ENCODE measurements around the gene NOTCH4.
"Not testable (repeated sequence)": the region's sequence is repeated elsewhere in the genome, so short reads cannot be mapped to it uniquely, and the experiment has no call there.

NOTCH4 gene

GRCh38 chr6:32189069-32189741 is 34.7 kb downstream of the NOTCH4 start:
- Histone ChIP-seq H3K27me3 (ENCODE audit: control insufficient read depth in 2 of 2, insufficient read depth in 2 of 2, low read length in 2 of 2) (no peaks in the 10 kb centered on the region), H3K9me3 (ENCODE audit: control insufficient read depth in 2 of 2, low read length in 2 of 2) (no peaks in the 10 kb centered on the region), H3K27ac (ENCODE audit: low read depth in 2 of 2, low read length in 2 of 2) (peak overlapping the region; percentile 91 to 95), H3K4me1 (ENCODE audit: control insufficient read depth in 2 of 2, insufficient read depth in 2 of 2, low read length in 2 of 2) (peaks cover 35 to 36% of the 10 kb centered on the region in 2 donors), H3K4me3 (ENCODE audit: low read length in 2 of 2) (peak overlapping the region; percentile 76 to 87), H3K36me3 (ENCODE audit: control insufficient read depth in 2 of 2, insufficient read depth in 2 of 2, low read length in 2 of 2) (peaks cover 3 to 17% of the 10 kb centered on the region in 2 donors), H3K9ac (ENCODE audit: low read depth in 1 of 2, low read length in 2 of 2) (peak overlapping the region; percentile 76 to 81)

DNA sequence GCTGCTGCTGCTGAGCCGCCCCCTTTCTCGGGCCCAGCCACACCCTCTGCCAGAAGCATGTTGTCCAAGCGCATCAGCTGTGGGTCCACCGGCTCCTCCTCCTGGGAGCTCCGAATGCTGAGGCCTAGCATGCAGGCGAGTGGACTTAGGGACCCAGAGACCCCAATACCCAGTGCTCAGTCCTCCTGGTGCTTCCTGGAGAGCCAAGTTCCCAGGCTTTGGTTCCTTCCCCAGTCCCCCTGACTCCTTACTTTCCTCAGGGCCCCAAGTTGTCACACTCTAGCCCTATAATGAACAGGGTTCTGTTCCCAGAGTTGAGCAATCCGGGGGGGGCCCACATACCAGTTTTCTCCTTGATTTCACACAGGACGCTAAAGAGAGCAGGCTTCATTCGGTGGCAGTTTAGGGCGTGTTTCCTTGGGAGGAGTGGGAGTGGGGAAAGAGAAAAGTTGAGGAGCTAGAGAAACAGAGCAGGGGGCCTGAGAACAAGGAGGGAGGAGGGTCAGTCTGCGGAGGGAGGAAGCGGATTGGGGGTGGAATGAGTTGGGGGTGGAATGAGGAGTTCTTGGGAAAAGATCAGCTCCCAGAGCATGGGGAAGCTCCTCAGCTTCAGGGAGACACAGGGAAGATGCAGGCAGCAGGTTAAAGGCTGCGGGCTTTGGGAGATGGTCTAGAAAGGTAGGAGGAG is 35.3 kb downstream of the NOTCH4 start:
- Histone ChIP-seq H3K27me3 (ENCODE audit: control insufficient read depth in 2 of 2, insufficient read depth in 2 of 2, low read length in 2 of 2) (no peaks in the 10 kb centered on the region), H3K4me3 (ENCODE audit: low read length in 2 of 2) (peak overlapping the region; percentile 76 to 87), H3K9me3 (ENCODE audit: control insufficient read depth in 2 of 2, low read length in 2 of 2) (no peaks in the 10 kb centered on the region), H3K4me1 (ENCODE audit: control insufficient read depth in 2 of 2, insufficient read depth in 2 of 2, low read length in 2 of 2) (peaks cover 35 to 36% of the 10 kb centered on the region in 2 donors), H3K27ac (ENCODE audit: low read depth in 2 of 2, low read length in 2 of 2) (peak overlapping the region; percentile 91 to 95), H3K9ac (ENCODE audit: low read depth in 1 of 2, low read length in 2 of 2) (peak overlapping the region; percentile 76 to 81), H3K36me3 (ENCODE audit: control insufficient read depth in 2 of 2, insufficient read depth in 2 of 2, low read length in 2 of 2) (peaks cover 5 to 24% of the 10 kb centered on the region in 2 donors)

- not testable (repeated sequence) for H3K9me3 ChIP-seq (ENCODE audit: control insufficient read depth in 2 of 2, low read length in 2 of 2); H3K4me3 ChIP-seq (ENCODE audit: low read length in 2 of 2); H3K27me3 ChIP-seq (ENCODE audit: control insufficient read depth in 2 of 2, insufficient read depth in 2 of 2, low read length in 2 of 2); H3K9ac ChIP-seq (ENCODE audit: low read depth in 1 of 2, low read length in 2 of 2)
- Histone ChIP-seq H3K4me1 (ENCODE audit: control insufficient read depth in 2 of 2, insufficient read depth in 2 of 2, low read length in 2 of 2) (peaks cover 33% of the 10 kb centered on the region in 2 donors), H3K36me3 (ENCODE audit: control insufficient read depth in 2 of 2, insufficient read depth in 2 of 2, low read length in 2 of 2) (peaks cover 12 to 27% of the 10 kb centered on the region in 2 donors), H3K27ac (ENCODE audit: low read depth in 2 of 2, low read length in 2 of 2) (peak overlapping the region in 1 of 2 donors; percentile 95)
Observed at GRCh38 chr6:32187725-32188380, 36.0 kb downstream of the NOTCH4 start.

GRCh38 chr6:32187009-32187709 is 36.7 kb downstream of the NOTCH4 start:
- Histone ChIP-seq H3K27ac (ENCODE audit: low read depth in 2 of 2, low read length in 2 of 2) (peak overlapping the region in 1 of 2 donors; percentile 43), H3K4me1 (ENCODE audit: control insufficient read depth in 2 of 2, insufficient read depth in 2 of 2, low read length in 2 of 2) (peaks cover 27 to 28% of the 10 kb centered on the region in 2 donors), H3K9me3 (ENCODE audit: control insufficient read depth in 2 of 2, low read length in 2 of 2) (no peaks in the 10 kb centered on the region), H3K27me3 (ENCODE audit: control insufficient read depth in 2 of 2, insufficient read depth in 2 of 2, low read length in 2 of 2) (no peaks in the 10 kb centered on the region), H3K4me3 (ENCODE audit: low read length in 2 of 2) (no peak overlapping the region), H3K9ac (ENCODE audit: low read depth in 1 of 2, low read length in 2 of 2) (no peak overlapping the region), H3K36me3 (ENCODE audit: control insufficient read depth in 2 of 2, insufficient read depth in 2 of 2, low read length in 2 of 2) (peaks cover 12 to 34% of the 10 kb centered on the region in 2 donors)

DNA sequence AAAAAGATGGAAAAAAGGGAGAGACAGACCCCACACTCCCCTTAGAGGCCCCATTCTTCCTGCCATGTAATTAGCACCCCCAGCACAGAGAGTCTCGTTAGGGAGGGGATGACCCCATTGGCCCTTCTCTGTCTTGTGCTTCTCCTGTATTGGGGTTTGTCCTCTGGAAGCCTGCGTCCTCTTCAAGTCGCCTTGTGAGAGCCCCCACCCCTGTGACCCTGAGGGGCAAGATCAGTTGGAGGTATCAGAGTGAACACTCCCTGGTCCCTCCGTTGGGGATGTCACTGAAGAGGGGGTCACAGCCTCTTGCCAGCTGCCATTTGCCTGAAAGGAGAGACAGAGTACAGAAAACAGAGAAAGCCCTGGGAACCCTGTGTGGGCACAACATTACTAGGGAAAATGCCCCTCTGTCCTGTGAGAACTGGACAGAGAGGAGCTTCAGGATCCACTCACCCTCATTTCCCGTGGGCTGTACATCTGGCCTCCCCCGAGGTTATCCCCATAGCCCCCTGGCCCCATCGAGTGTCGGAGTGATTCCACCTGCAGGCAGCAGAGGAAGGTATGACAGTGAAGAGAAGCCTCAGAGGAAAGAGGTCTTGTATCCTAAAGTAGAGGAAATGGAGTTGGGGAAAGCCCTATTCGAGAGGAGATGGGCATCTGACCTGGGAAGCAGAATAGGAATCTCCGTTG is 37.6 kb downstream of the NOTCH4 start:
- H3K4me1 ChIP-seq (ENCODE audit: control insufficient read depth in 2 of 2, insufficient read depth in 2 of 2, low read length in 2 of 2) = peaks cover 23 to 25% of the 10 kb centered on the region in 2 donors
- not testable (repeated sequence) for H3K9ac ChIP-seq (ENCODE audit: low read depth in 1 of 2, low read length in 2 of 2); H3K9me3 ChIP-seq (ENCODE audit: control insufficient read depth in 2 of 2, low read length in 2 of 2); H3K4me3 ChIP-seq (ENCODE audit: low read length in 2 of 2); H3K27me3 ChIP-seq (ENCODE audit: control insufficient read depth in 2 of 2, insufficient read depth in 2 of 2, low read length in 2 of 2)
- peaks cover 15 to 36% of the 10 kb centered on the region in 2 donors for H3K36me3 ChIP-seq (ENCODE audit: control insufficient read depth in 2 of 2, insufficient read depth in 2 of 2, low read length in 2 of 2)
- H3K27ac ChIP-seq (ENCODE audit: low read depth in 2 of 2, low read length in 2 of 2) = peak overlapping the region; percentile 36 to 43

DNA sequence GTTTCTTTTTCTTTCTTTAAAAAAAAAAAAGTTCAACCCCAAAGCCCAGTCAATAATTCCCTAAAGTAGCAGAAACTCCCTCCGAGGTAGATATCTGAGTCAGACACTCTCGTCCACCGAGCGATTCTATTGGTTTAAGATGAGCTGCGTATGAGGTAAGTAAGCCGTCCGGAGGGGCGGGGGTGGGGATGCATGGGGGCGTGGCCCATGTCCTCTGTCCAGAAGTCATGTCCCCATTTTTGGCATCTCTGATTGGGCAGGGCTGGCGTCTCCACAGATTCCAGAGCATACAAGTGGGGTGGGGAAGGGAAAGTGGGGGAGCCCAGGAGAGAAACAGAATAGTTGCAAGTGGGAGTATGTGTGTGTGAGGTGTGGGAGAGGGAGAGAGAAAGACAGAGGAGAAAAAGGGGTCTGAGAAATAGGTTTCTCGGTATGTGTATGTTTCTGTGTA is 38.2 kb downstream of the NOTCH4 start:
- H3K36me3 ChIP-seq (ENCODE audit: control insufficient read depth in 2 of 2, insufficient read depth in 2 of 2, low read length in 2 of 2) = peaks cover 19 to 42% of the 10 kb centered on the region in 2 donors
- H3K27ac ChIP-seq (ENCODE audit: low read depth in 2 of 2, low read length in 2 of 2) = peak overlapping the region; percentile 36 to 43
- not testable (repeated sequence) for H3K9ac ChIP-seq (ENCODE audit: low read depth in 1 of 2, low read length in 2 of 2); H3K9me3 ChIP-seq (ENCODE audit: control insufficient read depth in 2 of 2, low read length in 2 of 2); H3K4me3 ChIP-seq (ENCODE audit: low read length in 2 of 2); H3K27me3 ChIP-seq (ENCODE audit: control insufficient read depth in 2 of 2, insufficient read depth in 2 of 2, low read length in 2 of 2)
- H3K4me1 ChIP-seq (ENCODE audit: control insufficient read depth in 2 of 2, insufficient read depth in 2 of 2, low read length in 2 of 2) = peaks cover 17 to 23% of the 10 kb centered on the region in 2 donors

- peak within 1 kb of the TSS in 1 of 2 donors; percentile 12 for H3K27ac ChIP-seq (ENCODE audit: low read depth in 2 of 2, low read length in 2 of 2)
- H3K27me3 ChIP-seq (ENCODE audit: control insufficient read depth in 2 of 2, insufficient read depth in 2 of 2, low read length in 2 of 2) = no peaks in the 10 kb centered on the region
- no peak within 1 kb of the TSS for H3K4me3 ChIP-seq (ENCODE audit: low read length in 2 of 2)
- peaks cover 19 to 46% of the 10 kb centered on the region in 2 donors for H3K36me3 ChIP-seq (ENCODE audit: control insufficient read depth in 2 of 2, insufficient read depth in 2 of 2, low read length in 2 of 2)
- H3K4me1 ChIP-seq (ENCODE audit: control insufficient read depth in 2 of 2, insufficient read depth in 2 of 2, low read length in 2 of 2) = peaks cover 16 to 25% of the 10 kb centered on the region in 2 donors
- H3K9me3 ChIP-seq (ENCODE audit: control insufficient read depth in 2 of 2, low read length in 2 of 2) = no peaks in the 10 kb centered on the region
- no peak within 1 kb of the TSS for H3K9ac ChIP-seq (ENCODE audit: low read depth in 1 of 2, low read length in 2 of 2)
Observed at GRCh38 chr6:32184084-32184640, 39.7 kb downstream of the NOTCH4 start, which contains the start of gene AGER. TSS of gene AGER (minus strand) at chr6:32184253. CDS start at chr6:32184222, 31 bp downstream.

- Histone ChIP-seq H3K36me3 (ENCODE audit: control insufficient read depth in 2 of 2, insufficient read depth in 2 of 2, low read length in 2 of 2) (peaks cover 19 to 46% of the 10 kb centered on the region in 2 donors), H3K9me3 (ENCODE audit: control insufficient read depth in 2 of 2, low read length in 2 of 2) (no peaks in the 10 kb centered on the region), H3K27ac (ENCODE audit: low read depth in 2 of 2, low read length in 2 of 2) (no peak overlapping the region), H3K9ac (ENCODE audit: low read depth in 1 of 2, low read length in 2 of 2) (no peak overlapping the region), H3K27me3 (ENCODE audit: control insufficient read depth in 2 of 2, insufficient read depth in 2 of 2, low read length in 2 of 2) (no peaks in the 10 kb centered on the region), H3K4me1 (ENCODE audit: control insufficient read depth in 2 of 2, insufficient read depth in 2 of 2, low read length in 2 of 2) (peaks cover 16 to 24% of the 10 kb centered on the region in 2 donors), H3K4me3 (ENCODE audit: low read length in 2 of 2) (no peak overlapping the region)
Observed at GRCh38 chr6:32183483-32184083, 40.3 kb downstream of the NOTCH4 start.

- Histone ChIP-seq H3K27ac (ENCODE audit: low read depth in 2 of 2, low read length in 2 of 2) (no peak overlapping the region), H3K27me3 (ENCODE audit: control insufficient read depth in 2 of 2, insufficient read depth in 2 of 2, low read length in 2 of 2) (no peaks in the 10 kb centered on the region), H3K9ac (ENCODE audit: low read depth in 1 of 2, low read length in 2 of 2) (no peak overlapping the region), H3K9me3 (ENCODE audit: control insufficient read depth in 2 of 2, low read length in 2 of 2) (no peaks in the 10 kb centered on the region), H3K4me1 (ENCODE audit: control insufficient read depth in 2 of 2, insufficient read depth in 2 of 2, low read length in 2 of 2) (peaks cover 15 to 22% of the 10 kb centered on the region in 2 donors), H3K4me3 (ENCODE audit: low read length in 2 of 2) (no peak overlapping the region), H3K36me3 (ENCODE audit: control insufficient read depth in 2 of 2, insufficient read depth in 2 of 2, low read length in 2 of 2) (peaks cover 19 to 46% of the 10 kb centered on the region in 2 donors)
Observed at GRCh38 chr6:32183030-32183429, 40.8 kb downstream of the NOTCH4 start.

All from mucosa of rectum (tissue), 2 donors.